ENCODE results near the gene KRT17.

Gene KRT17

DNA sequence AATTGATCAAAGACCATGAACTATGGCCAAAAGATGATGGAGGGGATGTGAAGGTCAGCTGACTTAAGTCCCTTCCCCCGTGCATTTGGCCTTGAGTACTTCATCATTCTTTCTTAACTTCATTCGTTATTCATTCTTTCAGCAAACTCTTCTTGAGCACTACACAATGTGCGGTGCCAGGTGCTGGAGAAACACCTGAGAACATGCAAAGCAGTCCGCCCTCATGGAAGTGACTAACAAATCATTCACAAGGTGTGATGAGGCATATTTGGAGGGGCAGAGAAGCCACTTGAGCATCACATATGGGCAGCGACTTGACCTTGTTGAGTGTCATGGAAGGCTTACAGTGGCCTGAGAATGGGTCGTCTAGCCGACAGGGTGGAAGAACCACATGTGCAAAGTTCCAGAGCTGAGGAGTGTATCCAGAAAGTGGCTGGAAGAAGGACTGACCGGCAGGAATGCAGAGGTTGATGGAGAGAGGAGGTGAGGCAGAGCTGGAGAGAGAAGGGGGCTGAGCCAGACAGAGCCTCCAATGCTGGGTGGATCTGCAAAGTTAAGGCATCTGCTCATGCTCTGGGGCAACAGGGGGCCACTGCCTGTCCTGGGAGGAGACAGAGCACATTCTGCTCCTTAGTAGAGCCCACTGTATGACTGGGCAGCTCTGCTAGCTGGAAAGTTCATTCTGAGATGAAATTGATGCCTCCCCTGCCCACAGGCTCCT is 39.2 kb upstream of the KRT17 start:
- H3K36me3 ChIP-seq (ENCODE audit: control insufficient read depth in 5 of 5, insufficient read depth in 5 of 5, low read length in 5 of 5): no peaks in the 10 kb centered on the region
- H3K27ac ChIP-seq (ENCODE audit: low read depth, low read length): no peak overlapping the region
- H3K27me3 ChIP-seq (ENCODE audit: control insufficient read depth in 5 of 5, insufficient read depth in 4 of 5, low read length in 5 of 5): no peaks in the 10 kb centered on the region
- H3K4me3 ChIP-seq (ENCODE audit: low read depth in 1 of 5, low read length in 5 of 5): no peak overlapping the region
- H3K4me1 ChIP-seq (ENCODE audit: control insufficient read depth in 5 of 5, insufficient read depth in 5 of 5, low read length in 5 of 5): peaks cover 0 to 29% (median 24%) of the 10 kb centered on the region in 5 donors
- H3K9me3 ChIP-seq (ENCODE audit: control insufficient read depth in 5 of 5, low read length in 5 of 5): no peaks in the 10 kb centered on the region
- H3K9ac ChIP-seq (ENCODE audit: low read length in 5 of 5): no peak overlapping the region

DNA sequence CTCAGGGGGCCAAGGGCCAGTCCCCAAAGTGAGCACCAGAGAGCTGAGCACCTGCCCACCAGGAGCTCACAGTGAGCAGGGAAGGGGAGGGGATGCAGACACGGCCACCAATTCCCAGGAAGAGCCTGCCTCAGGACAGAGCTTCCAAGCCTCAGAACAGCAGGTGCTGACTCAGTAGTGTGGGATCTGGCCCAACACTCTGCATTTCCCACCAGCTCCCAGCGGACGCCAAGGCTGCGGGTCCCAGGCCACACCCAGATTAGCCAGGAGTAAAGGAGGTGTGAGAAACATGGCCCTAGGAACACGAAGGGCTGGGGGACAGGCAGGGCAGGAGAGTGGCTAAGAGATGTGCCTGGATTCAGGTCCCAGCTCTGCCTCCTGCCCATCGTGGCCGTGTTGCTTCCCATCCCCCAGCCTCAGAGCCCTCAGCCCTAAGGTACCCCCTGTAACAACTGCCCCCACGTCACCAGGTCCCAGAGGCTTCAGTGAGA is 35.9 kb upstream of the KRT17 start:
- Histone ChIP-seq H3K27ac (ENCODE audit: low read depth, low read length) (no peak overlapping the region), H3K36me3 (ENCODE audit: control insufficient read depth in 5 of 5, insufficient read depth in 5 of 5, low read length in 5 of 5) (no peaks in the 10 kb centered on the region), H3K4me3 (ENCODE audit: low read depth in 1 of 5, low read length in 5 of 5) (no peak overlapping the region), H3K9me3 (ENCODE audit: control insufficient read depth in 5 of 5, low read length in 5 of 5) (no peaks in the 10 kb centered on the region), H3K27me3 (ENCODE audit: control insufficient read depth in 5 of 5, insufficient read depth in 4 of 5, low read length in 5 of 5) (no peaks in the 10 kb centered on the region), H3K9ac (ENCODE audit: low read length in 5 of 5) (no peak overlapping the region), H3K4me1 (ENCODE audit: control insufficient read depth in 5 of 5, insufficient read depth in 5 of 5, low read length in 5 of 5) (no peaks in the 10 kb centered on the region)

DNA sequence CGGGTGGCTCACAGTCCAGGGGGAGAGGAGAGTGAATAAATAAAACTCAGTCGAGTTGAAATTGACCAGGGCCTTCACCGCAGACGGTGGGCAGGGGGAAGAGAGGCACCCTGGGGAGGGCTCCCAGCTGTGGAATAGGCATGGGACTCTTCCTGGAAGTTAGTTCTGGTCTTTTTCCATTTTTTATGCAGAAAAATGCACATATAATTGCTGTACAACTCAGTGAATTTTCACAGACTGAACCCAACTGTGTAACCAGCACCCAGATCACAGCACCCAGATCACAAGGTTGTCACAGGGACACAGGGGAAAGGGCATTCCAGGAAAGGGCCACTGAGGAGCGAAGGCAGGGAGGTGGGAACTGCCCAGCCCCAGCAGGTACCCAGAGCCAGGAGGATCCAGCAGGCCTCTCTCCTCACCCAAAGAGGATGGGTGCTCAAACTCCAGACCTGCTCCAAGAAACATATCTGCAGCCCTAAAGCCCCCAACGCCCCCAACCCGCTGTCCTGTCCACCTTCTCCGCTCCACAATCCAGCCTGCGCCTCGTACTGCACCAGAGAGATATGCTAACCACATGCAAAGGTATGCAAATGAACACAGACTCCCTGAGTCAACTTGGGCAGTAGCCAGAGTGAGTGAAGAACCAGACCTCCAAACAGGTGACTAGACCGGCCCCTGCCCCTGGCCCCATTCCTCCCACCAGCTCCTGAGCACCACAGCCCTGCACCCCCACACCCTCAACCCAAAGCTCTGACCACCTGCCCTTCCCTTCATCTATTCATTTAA is 35.2 kb upstream of the KRT17 start:
- Histone ChIP-seq H3K27me3 (ENCODE audit: control insufficient read depth in 5 of 5, insufficient read depth in 4 of 5, low read length in 5 of 5) (no peaks in the 10 kb centered on the region), H3K4me3 (ENCODE audit: low read depth in 1 of 5, low read length in 5 of 5) (no peak overlapping the region), H3K36me3 (ENCODE audit: control insufficient read depth in 5 of 5, insufficient read depth in 5 of 5, low read length in 5 of 5) (no peaks in the 10 kb centered on the region), H3K27ac (ENCODE audit: low read depth, low read length) (no peak overlapping the region), H3K4me1 (ENCODE audit: control insufficient read depth in 5 of 5, insufficient read depth in 5 of 5, low read length in 5 of 5) (no peaks in the 10 kb centered on the region), H3K9ac (ENCODE audit: low read length in 5 of 5) (no peak overlapping the region), H3K9me3 (ENCODE audit: control insufficient read depth in 5 of 5, low read length in 5 of 5) (no peaks in the 10 kb centered on the region)

DNA sequence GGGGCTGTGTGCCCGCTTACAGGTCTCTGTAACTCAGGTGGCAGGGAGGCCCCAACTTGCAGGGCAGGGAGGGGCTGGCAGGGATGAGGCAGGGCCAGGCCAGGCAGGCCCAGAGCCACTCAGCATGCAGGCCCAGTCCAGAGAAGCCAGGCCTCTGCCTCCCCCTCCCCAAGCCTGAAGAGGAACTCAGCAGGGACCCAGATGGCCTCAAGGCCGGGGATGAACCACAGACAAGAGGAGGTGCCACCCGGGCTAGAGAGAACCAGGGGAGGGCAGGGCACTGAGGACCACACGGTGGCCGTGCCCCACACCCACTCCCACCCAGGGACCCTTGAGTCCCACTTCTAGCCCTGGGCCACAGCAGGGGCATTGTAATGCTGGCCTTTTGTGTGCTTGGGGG is 34.5 kb upstream of the KRT17 start:
- Histone ChIP-seq H3K9me3 (ENCODE audit: control insufficient read depth in 5 of 5, low read length in 5 of 5) (no peaks in the 10 kb centered on the region), H3K36me3 (ENCODE audit: control insufficient read depth in 5 of 5, insufficient read depth in 5 of 5, low read length in 5 of 5) (no peaks in the 10 kb centered on the region), H3K4me1 (ENCODE audit: control insufficient read depth in 5 of 5, insufficient read depth in 5 of 5, low read length in 5 of 5) (no peaks in the 10 kb centered on the region), H3K9ac (ENCODE audit: low read length in 5 of 5) (no peak overlapping the region), H3K27me3 (ENCODE audit: control insufficient read depth in 5 of 5, insufficient read depth in 4 of 5, low read length in 5 of 5) (no peaks in the 10 kb centered on the region), H3K4me3 (ENCODE audit: low read depth in 1 of 5, low read length in 5 of 5) (no peak overlapping the region), H3K27ac (ENCODE audit: low read depth, low read length) (no peak overlapping the region)

DNA sequence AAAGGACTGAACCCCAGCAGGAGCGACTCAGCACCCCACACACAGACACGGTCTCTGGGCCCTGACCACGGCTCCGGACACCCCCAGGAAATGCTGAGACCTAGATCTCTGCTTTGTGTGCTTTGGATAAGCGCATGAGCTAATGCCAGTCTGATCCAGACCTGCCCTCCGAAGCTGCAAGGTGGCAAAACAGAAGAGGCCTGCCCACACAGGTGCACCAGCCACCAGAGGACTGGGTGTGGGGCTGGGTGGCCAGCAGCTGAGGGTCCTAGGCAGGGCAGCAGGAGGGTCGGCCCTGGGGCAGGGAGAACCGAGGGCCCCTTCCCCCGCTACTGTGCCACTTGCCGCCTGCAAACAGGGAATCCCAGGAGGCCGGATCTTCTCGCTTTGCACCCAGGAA is 33.6 kb upstream of the KRT17 start:
- no peaks in the 10 kb centered on the region for H3K4me1 ChIP-seq (ENCODE audit: control insufficient read depth in 5 of 5, insufficient read depth in 5 of 5, low read length in 5 of 5)
- no peak overlapping the region for H3K9ac ChIP-seq (ENCODE audit: low read length in 5 of 5)
- H3K27ac ChIP-seq (ENCODE audit: low read depth, low read length): no peak overlapping the region

DNA sequence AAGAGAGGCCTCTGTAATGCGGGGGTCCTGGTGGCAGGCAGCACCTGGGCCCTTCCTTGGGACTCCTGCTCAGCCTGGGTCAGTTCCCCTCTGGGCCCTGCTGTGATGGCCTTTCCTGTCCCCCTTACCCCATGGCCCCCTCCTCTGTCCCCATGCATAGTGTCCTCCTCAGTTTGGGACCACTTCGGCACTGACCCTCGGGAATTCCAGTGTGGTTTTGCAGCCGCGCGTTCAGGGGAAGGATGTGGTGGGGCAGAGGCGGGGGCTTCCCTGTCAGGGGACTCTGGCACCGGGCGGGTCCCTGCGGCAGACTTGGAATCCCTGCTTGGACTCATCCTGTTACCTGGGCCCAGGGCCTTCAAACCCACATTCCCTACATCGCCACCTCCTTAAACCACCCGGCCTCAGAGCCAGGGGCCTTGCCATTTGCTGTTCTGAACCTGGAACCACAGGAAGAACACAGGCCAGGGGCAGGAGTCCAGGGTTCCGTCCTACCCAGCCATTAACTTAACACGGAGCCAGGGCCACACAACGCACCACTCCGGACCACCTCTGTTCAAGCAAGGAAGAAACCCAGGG is 32.9 kb upstream of the KRT17 start:
- H3K36me3 ChIP-seq (ENCODE audit: control insufficient read depth in 5 of 5, insufficient read depth in 5 of 5, low read length in 5 of 5): no peaks in the 10 kb centered on the region
- no peak overlapping the region for H3K27ac ChIP-seq (ENCODE audit: low read depth, low read length)
- no peak overlapping the region for H3K4me3 ChIP-seq (ENCODE audit: low read depth in 1 of 5, low read length in 5 of 5)
- H3K9ac ChIP-seq (ENCODE audit: low read length in 5 of 5): no peak overlapping the region
- H3K27me3 ChIP-seq (ENCODE audit: control insufficient read depth in 5 of 5, insufficient read depth in 4 of 5, low read length in 5 of 5): peaks cover 0 to 3% (median 0%) of the 10 kb centered on the region in 5 donors
- H3K4me1 ChIP-seq (ENCODE audit: control insufficient read depth in 5 of 5, insufficient read depth in 5 of 5, low read length in 5 of 5): peaks cover 0 to 3% (median 1%) of the 10 kb centered on the region in 5 donors
- H3K9me3 ChIP-seq (ENCODE audit: control insufficient read depth in 5 of 5, low read length in 5 of 5): no peaks in the 10 kb centered on the region

More for the DNA sequence above, 33.6 kb upstream of the KRT17 start:
- no peaks in the 10 kb centered on the region for H3K27me3 ChIP-seq (ENCODE audit: control insufficient read depth in 5 of 5, insufficient read depth in 4 of 5, low read length in 5 of 5)
- no peaks in the 10 kb centered on the region for H3K36me3 ChIP-seq (ENCODE audit: control insufficient read depth in 5 of 5, insufficient read depth in 5 of 5, low read length in 5 of 5)
- no peaks in the 10 kb centered on the region for H3K9me3 ChIP-seq (ENCODE audit: control insufficient read depth in 5 of 5, low read length in 5 of 5)
- H3K4me3 ChIP-seq (ENCODE audit: low read depth in 1 of 5, low read length in 5 of 5): no peak overlapping the region

DNA sequence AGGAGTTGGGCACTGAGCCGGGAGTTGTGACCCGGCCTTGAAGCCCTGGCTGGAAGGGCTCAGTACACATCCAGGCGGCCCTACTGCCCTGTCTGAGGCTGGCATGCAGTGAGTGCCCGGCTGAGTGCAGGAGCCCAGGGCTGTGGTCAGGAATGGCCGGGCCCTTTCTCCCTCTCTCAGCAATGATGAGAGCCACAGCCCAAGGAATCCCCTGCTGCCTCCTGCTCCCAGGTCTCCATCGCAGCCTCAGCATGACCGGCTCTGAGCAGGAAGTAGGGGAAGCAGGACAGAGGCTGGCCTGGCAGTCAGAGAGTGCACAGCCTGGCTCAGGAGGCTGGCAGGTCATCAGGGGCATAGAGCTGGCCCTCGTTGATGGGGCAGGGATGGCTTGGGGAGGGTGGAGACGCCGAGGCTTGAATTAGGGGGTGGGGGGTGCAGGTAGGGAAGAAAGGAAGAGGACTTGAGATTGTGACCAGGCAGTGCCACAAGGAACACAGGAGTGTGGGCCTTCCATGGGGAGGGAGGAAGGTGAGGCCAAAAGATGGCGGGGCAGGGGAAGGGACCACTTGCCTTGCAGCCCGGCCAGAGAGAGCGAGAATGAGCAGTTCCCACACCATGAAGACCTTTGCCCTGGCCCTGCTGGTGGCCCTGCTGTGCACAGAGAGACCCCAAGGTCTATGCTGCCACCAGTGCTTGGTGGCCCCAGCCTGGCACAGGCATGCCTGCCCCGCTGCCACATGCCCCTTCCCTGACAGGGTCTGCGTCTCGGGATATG is 32.1 kb upstream of the KRT17 start:
- H3K4me1 ChIP-seq (ENCODE audit: control insufficient read depth in 5 of 5, insufficient read depth in 5 of 5, low read length in 5 of 5): peaks cover 3 to 11% (median 4%) of the 10 kb centered on the region in 5 donors
- peaks cover 0 to 3% (median 0%) of the 10 kb centered on the region in 5 donors for H3K27me3 ChIP-seq (ENCODE audit: control insufficient read depth in 5 of 5, insufficient read depth in 4 of 5, low read length in 5 of 5)
- H3K9me3 ChIP-seq (ENCODE audit: control insufficient read depth in 5 of 5, low read length in 5 of 5): no peaks in the 10 kb centered on the region
- no peak overlapping the region for H3K4me3 ChIP-seq (ENCODE audit: low read depth in 1 of 5, low read length in 5 of 5)
- no peak overlapping the region for H3K27ac ChIP-seq (ENCODE audit: low read depth, low read length)
- H3K9ac ChIP-seq (ENCODE audit: low read length in 5 of 5): no peak overlapping the region
- H3K36me3 ChIP-seq (ENCODE audit: control insufficient read depth in 5 of 5, insufficient read depth in 5 of 5, low read length in 5 of 5): no peaks in the 10 kb centered on the region

DNA sequence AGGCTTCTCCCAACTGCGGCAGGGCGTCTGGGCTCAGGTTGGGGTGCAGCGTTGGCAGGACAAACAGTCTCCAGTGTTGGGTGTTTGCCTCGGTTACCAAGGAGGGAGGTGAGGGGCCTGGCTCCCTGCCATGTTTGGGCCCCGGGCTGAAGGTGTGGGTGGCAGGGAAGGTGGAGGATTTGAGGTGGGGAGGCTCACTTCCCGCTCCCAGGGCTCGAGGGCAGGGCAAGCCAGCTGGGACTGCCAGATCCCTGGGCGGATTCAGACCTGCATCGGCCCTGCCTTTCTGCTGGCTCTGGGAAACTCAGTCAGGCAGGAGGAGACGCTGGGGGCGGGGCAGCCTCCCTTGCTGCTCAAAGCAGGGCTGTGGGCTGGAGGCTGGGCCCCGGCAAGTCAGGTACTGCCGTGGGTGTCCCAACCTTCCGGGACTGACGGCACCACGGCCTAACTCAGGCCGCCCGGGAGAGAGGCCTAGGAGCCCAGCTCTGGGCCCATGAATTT is 31.3 kb upstream of the KRT17 start:
- H3K9ac ChIP-seq (ENCODE audit: low read length in 5 of 5): no peak overlapping the region
- H3K27ac ChIP-seq (ENCODE audit: low read depth, low read length): no peak overlapping the region

DNA sequence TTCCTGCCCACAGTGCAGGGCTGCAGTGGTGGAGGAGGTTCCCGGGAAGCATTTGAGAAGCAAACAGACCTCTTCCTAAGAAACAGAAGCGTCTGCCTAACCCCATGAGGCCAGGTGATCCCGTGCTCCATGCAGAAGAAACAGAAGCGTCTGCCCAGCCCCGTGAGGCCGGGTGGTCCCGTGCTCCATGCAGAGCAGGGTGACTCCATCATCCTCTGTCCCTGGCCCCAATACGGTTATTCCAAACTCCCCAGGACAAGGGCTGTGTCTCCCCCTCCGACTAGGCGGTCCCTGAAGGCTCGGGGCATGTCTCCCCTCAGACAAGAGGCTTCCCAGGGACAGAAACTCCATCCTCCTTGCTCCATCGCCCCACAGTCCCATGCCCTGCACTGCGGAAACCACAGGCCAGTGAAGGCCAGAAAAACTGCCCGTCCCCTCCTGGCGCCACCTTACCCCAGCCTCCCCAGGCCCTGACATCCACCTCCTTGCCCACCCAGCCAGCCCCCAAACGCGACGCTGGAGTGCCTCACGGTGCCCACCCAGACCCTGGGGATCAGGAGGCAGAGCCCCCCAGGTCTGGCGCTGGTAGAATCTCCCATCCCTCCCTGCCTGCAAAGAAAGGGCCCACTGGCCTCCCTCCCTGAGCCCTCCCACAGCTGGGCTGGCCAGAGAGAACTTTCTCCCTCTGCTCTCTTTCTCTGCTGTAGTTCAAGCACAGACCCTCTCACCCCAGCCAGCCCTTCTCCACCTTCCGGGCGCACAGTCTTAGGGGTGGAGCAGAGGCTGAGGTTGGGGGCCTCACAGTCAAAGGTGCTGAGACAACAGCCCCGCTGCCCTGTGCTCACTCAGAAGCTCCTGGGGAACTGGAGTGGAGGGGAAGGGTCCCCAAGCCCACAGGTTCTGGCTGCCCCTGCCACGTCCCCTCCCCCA is 30.6 kb upstream of the KRT17 start:
- Histone ChIP-seq H3K4me1 (ENCODE audit: control insufficient read depth in 5 of 5, insufficient read depth in 5 of 5, low read length in 5 of 5) (peaks cover 5 to 16% (median 7%) of the 10 kb centered on the region in 5 donors), H3K27me3 (ENCODE audit: control insufficient read depth in 5 of 5, insufficient read depth in 4 of 5, low read length in 5 of 5) (peaks cover 0 to 3% (median 0%) of the 10 kb centered on the region in 5 donors), H3K36me3 (ENCODE audit: control insufficient read depth in 5 of 5, insufficient read depth in 5 of 5, low read length in 5 of 5) (no peaks in the 10 kb centered on the region), H3K27ac (ENCODE audit: low read depth, low read length) (no peak overlapping the region), H3K9me3 (ENCODE audit: control insufficient read depth in 5 of 5, low read length in 5 of 5) (no peaks in the 10 kb centered on the region), H3K4me3 (ENCODE audit: low read depth in 1 of 5, low read length in 5 of 5) (no peak overlapping the region), H3K9ac (ENCODE audit: low read length in 5 of 5) (no peak overlapping the region)

More for the DNA sequence above, 31.3 kb upstream of the KRT17 start:
- Histone ChIP-seq H3K36me3 (ENCODE audit: control insufficient read depth in 5 of 5, insufficient read depth in 5 of 5, low read length in 5 of 5) (no peaks in the 10 kb centered on the region), H3K4me3 (ENCODE audit: low read depth in 1 of 5, low read length in 5 of 5) (no peak overlapping the region), H3K9me3 (ENCODE audit: control insufficient read depth in 5 of 5, low read length in 5 of 5) (no peaks in the 10 kb centered on the region), H3K27me3 (ENCODE audit: control insufficient read depth in 5 of 5, insufficient read depth in 4 of 5, low read length in 5 of 5) (peaks cover 0 to 3% (median 0%) of the 10 kb centered on the region in 5 donors), H3K4me1 (ENCODE audit: control insufficient read depth in 5 of 5, insufficient read depth in 5 of 5, low read length in 5 of 5) (peaks cover 3 to 16% (median 7%) of the 10 kb centered on the region in 5 donors)

Measured in subcutaneous abdominal adipose tissue (tissue), 5 donors.